Coronary artery (tissue), 2 donors: ENCODE data around the gene SLX9.

Experiments used
- DNase-seq: peaks from one replicate; pipeline ENCODE4 v3.0.0-alpha.2; 2017; ENCODE audit warnings: low spot score
- H3K27ac ChIP-seq, 2 donors: fragments of 200-600 bp; sonication (generic); one replicate each; pipeline ENCODE4 v1.5.1; 2016 to 2019
- H3K4me3 ChIP-seq: fragments of 200-600 bp; sonication (generic); 2 replicates; pipeline ENCODE4 v1.5.1; 2016; ENCODE audit warnings: mild to moderate bottlenecking, moderate library complexity
- CTCF ChIP-seq: fragments of 200-600 bp; sonication (generic); IDR thresholded peaks from one replicate; pipeline ENCODE4 v1.5.1; 2019; ENCODE audit warnings: antibody characterized with exemption

Gene SLX9

GRCh38 chr21:44902268-44903049 lies 37.4 kb upstream of the SLX9 start:
- TF ChIP-seq CTCF, result no peak
- H3K4me3 ChIP-seq, result no peak overlapping the region
- no peak overlapping the region for H3K27ac ChIP-seq
- DNase-seq, result no peak

- no peak overlapping the region for H3K27ac ChIP-seq
Measured at GRCh38 chr21:44903050-44903685, 36.7 kb upstream of the SLX9 start.

GRCh38 chr21:44903689-44904088 lies 36.1 kb upstream of the SLX9 start:
- H3K4me3 ChIP-seq, result no peak overlapping the region
- no peak for DNase-seq
- no peak overlapping the region for H3K27ac ChIP-seq
- TF ChIP-seq CTCF, result no peak

More at GRCh38 chr21:44903050-44903685, 36.7 kb upstream of the SLX9 start:
- DNase-seq, result no peak
- H3K4me3 ChIP-seq, result no peak overlapping the region
- no peak for TF ChIP-seq CTCF

GRCh38 chr21:44904141-44904923 lies 35.5 kb upstream of the SLX9 start:
- no peak for TF ChIP-seq CTCF
- H3K4me3 ChIP-seq, result no peak overlapping the region
- H3K27ac ChIP-seq, result no peak overlapping the region
- no peak for DNase-seq

- no peak overlapping the region for H3K4me3 ChIP-seq
- no peak for DNase-seq
- no peak overlapping the region for H3K27ac ChIP-seq
- TF ChIP-seq CTCF, result no peak
Measured at GRCh38 chr21:44905016-44905727, 34.7 kb upstream of the SLX9 start.

DNA sequence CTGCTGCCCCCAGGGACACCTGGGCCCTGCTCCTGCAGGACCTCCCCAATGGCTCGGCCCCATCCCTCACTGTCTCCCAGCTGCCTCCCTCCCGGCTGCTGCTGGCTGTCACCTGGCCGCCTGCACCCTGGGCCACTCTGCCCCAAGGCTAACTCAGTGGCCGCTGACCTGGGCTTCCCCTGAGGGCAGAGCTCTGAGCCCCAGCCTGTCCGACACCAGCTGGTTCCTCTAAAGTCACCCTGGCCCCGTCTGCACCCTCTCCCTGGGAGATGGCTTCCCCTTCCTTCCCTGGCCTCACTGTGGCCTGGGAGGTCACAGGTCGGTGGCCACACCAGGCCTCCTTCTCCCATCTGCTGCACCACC lies 34.1 kb upstream of the SLX9 start:
- no peak for TF ChIP-seq CTCF
- Histone ChIP-seq H3K4me3 (no peak overlapping the region), H3K27ac (no peak overlapping the region)
- DNase-seq, result no peak
